Activated gamma-delta T cell treated with anti-CD3 and anti-CD28 coated beads, Interleukin-2, amount 50 U/mL, for 16 hours (primary cell): Measurements from ENCODE around the gene CNN1.

Experiments
- DNase-seq: peaks from one replicate; pipeline ENCODE4 v3.0.0-alpha.2; 2020; ENCODE audit warnings: low read depth

The CNN1 gene

GRCh38 chr19:11538232-11539036, at the start of gene CNN1:
Gene CNN1, plus strand, starts transcription at chr19:11538851. Its CDS starts 77 bp downstream, at chr19:11538928.
- no peak for DNase-seq

GRCh38 chr19:11489378-11489777, 49.3 kb upstream of the CNN1 start:
- no peak for DNase-seq

GRCh38 chr19:11494634-11495285, 43.9 kb upstream of the CNN1 start:
- no peak for DNase-seq

- DNase-seq, result no peak
Observed at GRCh38 chr19:11495481-11495880, 43.2 kb upstream of the CNN1 start.

GRCh38 chr19:11495885-11496284, 42.8 kb upstream of the CNN1 start:
- DNase-seq, result no peak

- peak; percentile 36 for DNase-seq
Observed at GRCh38 chr19:11496391-11497163, 42.1 kb upstream of the CNN1 start.

- DNase-seq, result no peak
Observed at GRCh38 chr19:11499220-11499726, 39.4 kb upstream of the CNN1 start.

- no peak for DNase-seq
Observed at GRCh38 chr19:11499890-11500420, 38.7 kb upstream of the CNN1 start.

- DNase-seq, result no peak
Observed at GRCh38 chr19:11504502-11505031, 34.1 kb upstream of the CNN1 start.

GRCh38 chr19:11505032-11505503, 33.6 kb upstream of the CNN1 start:
- peak; percentile 91 for DNase-seq

- DNase-seq, result peak; percentile 92
Observed at GRCh38 chr19:11505504-11506100, 33.0 kb upstream of the CNN1 start, which contains the start of gene ZNF653. Gene ZNF653, minus strand, starts transcription at chr19:11505839. Its CDS starts 53 bp downstream, at chr19:11505786.

- no peak for DNase-seq
Observed at GRCh38 chr19:11506101-11506555, 32.5 kb upstream of the CNN1 start.

GRCh38 chr19:11506967-11507366, 31.7 kb upstream of the CNN1 start:
- no peak for DNase-seq

GRCh38 chr19:11507370-11508078, 31.1 kb upstream of the CNN1 start:
- DNase-seq, result no peak

GRCh38 chr19:11510444-11510843, 28.2 kb upstream of the CNN1 start:
- DNase-seq, result no peak

- no peak for DNase-seq
Observed at GRCh38 chr19:11513946-11514345, 24.7 kb upstream of the CNN1 start.

GRCh38 chr19:11519138-11519537, 19.5 kb upstream of the CNN1 start:
- no peak for DNase-seq

GRCh38 chr19:11528551-11529341, 9.9 kb upstream of the CNN1 start, which contains the start of gene ECSIT:
Gene ECSIT, minus strand, starts transcription at chr19:11529134. Its CDS starts 9,964 bp downstream, at chr19:11519170.
- peak; percentile 88 for DNase-seq

- no peak for DNase-seq
Observed at GRCh38 chr19:11530432-11530831, 8.2 kb upstream of the CNN1 start.

- DNase-seq, result no peak
Observed at GRCh38 chr19:11534538-11534937, 4.1 kb upstream of the CNN1 start.
